Tibial nerve (tissue), 4 donors: ENCODE results near the gene QTRT2. TPM values are rescaled to one million over a fixed set of nuclear protein-coding genes. Genes with fewer than 3 reads are reported as not detected.

Source experiments
- DNase-seq, 2 donors: peaks; one replicate each; pipeline ENCODE4 v3.0.0-alpha.2; 2019; ENCODE audit warnings: low spot score in 2 of 2
- H3K27ac ChIP-seq, 4 donors: fragments of 200-600 bp; sonication (generic) in 3 of 4; one replicate each; pipeline ENCODE4 v1.5.1; 2017 to 2019; ENCODE audit warnings: mild to moderate bottlenecking in 1 of 4
- H3K27me3 ChIP-seq, 2 donors: fragments of 200-600 bp; sonication (generic) in 1 of 2; one replicate each; pipeline versions ENCODE4 v1.5.1 to v1.6.0; 2017 to 2019
- H3K36me3 ChIP-seq, 3 donors: fragments of 200-600 bp; sonication (generic); one replicate each; pipeline ENCODE4 v1.5.1; 2018 to 2019
- H3K4me1 ChIP-seq, 4 donors: fragments of 200-600 bp; sonication (generic) in 3 of 4; one replicate each; pipeline ENCODE4 v1.5.1; 2017 to 2019
- H3K4me3 ChIP-seq, 4 donors: fragments of 200-600 bp; sonication (generic) in 3 of 4; one replicate each; pipeline ENCODE4 v1.5.1; 2017 to 2019; ENCODE audit warnings: mild to moderate bottlenecking in 1 of 4, moderate library complexity in 1 of 4
- H3K9me3 ChIP-seq, 4 donors: fragments of 200-600 bp; sonication (generic) in 3 of 4; one replicate each; pipeline ENCODE4 v1.5.1; 2017 to 2019
- CTCF ChIP-seq, 5 experiments: fragments of 200-600 bp in 3 of 5; fragments of 450-650 bp in 2 of 5; sonication (generic) in 3 of 5; IDR thresholded peaks; one replicate each; pipeline ENCODE4 v1.5.1; 2016 to 2019; ENCODE audit warnings: antibody characterized with exemption in 5 of 5, mild to moderate bottlenecking in 3 of 5, moderate library complexity in 2 of 5
- EP300 ChIP-seq, 2 donors: sonication (generic); formaldehyde crosslinking; IDR thresholded peaks; one replicate each; pipeline ENCODE4 v1.6.1; 2017; ENCODE audit warnings: antibody characterized with exemption in 2 of 2, mild to moderate bottlenecking in 1 of 2
- POLR2A ChIP-seq, 2 donors: fragments of 450-650 bp; IDR thresholded peaks; one replicate each; pipeline ENCODE4 v1.6.1; 2017; ENCODE audit warnings: antibody characterized with exemption in 2 of 2, mild to moderate bottlenecking in 2 of 2, moderate library complexity in 2 of 2
- WGBS, 2 donors: methylation state at CpG; one replicate each; pipeline ENCODE4 v1.1.5; 2018; 5-methylcytosine and 5-hydroxymethylcytosine counted together
- total RNA-seq, 4 donors: library from RNA; depleted of rRNA; stranded (reverse); fragments of >200 nt; gene quantifications; one replicate each; pipeline ENCODE4 v1.1.0, GENCODE V29; 2016

QTRT2 gene
- total RNA-seq, 4 donors from 2014 or later, result 10.1 to 32.2 (median 18.6) TPM

- no peak for DNase-seq
- Histone ChIP-seq H3K9me3 (no peaks in the 10 kb centered on the region), H3K36me3 (no peaks in the 10 kb centered on the region), H3K4me3 (no peak overlapping the region), H3K4me1 (peaks cover 0 to 43% (median 5%) of the 10 kb centered on the region in 4 donors), H3K27me3 (no peaks in the 10 kb centered on the region), H3K27ac (no peak overlapping the region)
- WGBS, 2 donors, result 80 to 82% methylated on average over 8 of the region's 8 CpGs
- TF ChIP-seq EP300 (IDR thresholded peaks at IDR 0.05) (no peak), POLR2A (IDR thresholded peaks at IDR 0.05) (no peak), CTCF (IDR thresholded peaks at IDR 0.05) (no peak)
These were observed 2.1 kb downstream of the QTRT2 start for GRCh38 chr3:114058646-114059045.

- no peaks in the 10 kb centered on the region for H3K9me3 ChIP-seq
- TF ChIP-seq EP300 (IDR thresholded peaks at IDR 0.05) (no peak), POLR2A (IDR thresholded peaks at IDR 0.05) (no peak), CTCF (IDR thresholded peaks at IDR 0.05) (no peak)
- H3K36me3 ChIP-seq, result peaks cover 0 to 12% (median 2%) of the 10 kb centered on the region in 3 donors
- no peak for DNase-seq
- H3K27ac ChIP-seq, result no peak overlapping the region
- H3K4me3 ChIP-seq, result no peak overlapping the region
- H3K4me1 ChIP-seq, result peaks cover 0 to 33% (median 3%) of the 10 kb centered on the region in 4 donors
- WGBS, 2 donors, result 86 to 91% methylated on average over 8 of the region's 8 CpGs
- no peaks in the 10 kb centered on the region for H3K27me3 ChIP-seq
These were observed 4.5 kb downstream of the QTRT2 start for GRCh38 chr3:114060906-114061655.

GRCh38 chr3:114067804-114068203, 11.3 kb downstream of the QTRT2 start:
- Histone ChIP-seq H3K4me1 (no peaks in the 10 kb centered on the region), H3K27ac (no peak overlapping the region), H3K27me3 (no peaks in the 10 kb centered on the region), H3K36me3 (peaks cover 0 to 73% (median 17%) of the 10 kb centered on the region in 3 donors), H3K4me3 (no peak overlapping the region), H3K9me3 (no peaks in the 10 kb centered on the region)
- no peak for DNase-seq
- TF ChIP-seq CTCF (IDR thresholded peaks at IDR 0.05) (no peak), POLR2A (IDR thresholded peaks at IDR 0.05) (no peak), EP300 (IDR thresholded peaks at IDR 0.05) (no peak)
- 94 to 95% methylated on average over 4 of the region's 4 CpGs for WGBS, 2 donors

GRCh38 chr3:114068336-114068735, 11.8 kb downstream of the QTRT2 start:
- Histone ChIP-seq H3K27me3 (no peaks in the 10 kb centered on the region), H3K27ac (no peak overlapping the region), H3K4me1 (no peaks in the 10 kb centered on the region), H3K9me3 (no peaks in the 10 kb centered on the region), H3K4me3 (no peak overlapping the region), H3K36me3 (peaks cover 0 to 79% (median 17%) of the 10 kb centered on the region in 3 donors)
- DNase-seq, result no peak
- 96 to 97% methylated on average over 4 of the region's 4 CpGs for WGBS, 2 donors
- TF ChIP-seq CTCF (IDR thresholded peaks at IDR 0.05), result no peak
- TF ChIP-seq POLR2A (IDR thresholded peaks at IDR 0.05), result no peak
- no peak for TF ChIP-seq EP300 (IDR thresholded peaks at IDR 0.05)

- no peak for DNase-seq
- Histone ChIP-seq H3K36me3 (peaks cover 0 to 95% (median 10%) of the 10 kb centered on the region in 3 donors), H3K9me3 (no peaks in the 10 kb centered on the region), H3K4me1 (no peaks in the 10 kb centered on the region), H3K27ac (no peak overlapping the region), H3K4me3 (no peak overlapping the region), H3K27me3 (no peaks in the 10 kb centered on the region)
- TF ChIP-seq EP300 (IDR thresholded peaks at IDR 0.05) (no peak), CTCF (IDR thresholded peaks at IDR 0.05) (no peak), POLR2A (IDR thresholded peaks at IDR 0.05) (no peak)
- WGBS, 2 donors, result 24% methylated on average over 1 of the region's 1 CpG
These were observed 15.2 kb downstream of the QTRT2 start for GRCh38 chr3:114071786-114072185.
